GM12878 (cell line): ENCODE data around the gene GTSF1L. TPM values are rescaled to one million over a fixed set of nuclear protein-coding genes. Genes with fewer than 3 reads are reported as not detected.

Experiments
- ATAC-seq: fragments of 200-7000 bp; cut with Tn5 transposase; 3 replicates; pipeline ENCODE4 v1.9.1; 2020; ENCODE audit warnings: mild to moderate bottlenecking, moderate library complexity
- BruUV-seq: library from RNA; stranded (reverse); fragments of 400-500 nt; replicated peaks from 2 replicates; lab custom pipeline; 2021; lab: Mats Ljungman, UMichigan
- CTCF ChIA-PET: fragments of 300-600 bp; sonication (Branson Sonifier 250); formaldehyde crosslinking; extraction: SDS; loops from one replicate; lab custom pipeline; 2021; ENCODE audit warnings: inconsistent platforms; lab: Yijun Ruan, JAX
- POLR2A ChIA-PET: fragments of 350-600 bp; formaldehyde crosslinking; extraction: SDS; loops from one replicate; lab custom pipeline; 2021; ENCODE audit warnings: inconsistent platforms; lab: Charles Lee
- RAD21 ChIA-PET: fragments of 300-600 bp; sonication (Branson Sonifier 250); formaldehyde crosslinking; loops from one replicate; lab custom pipeline; 2023; ENCODE audit warnings: antibody characterized with exemption; ENCODE audit not compliant: unreplicated experiment; lab: Charles Lee
- SMC1A ChIA-PET: fragments of 300-600 bp; sonication (Branson Sonifier 250); formaldehyde crosslinking; loops from one replicate; lab custom pipeline; 2023; ENCODE audit not compliant: unreplicated experiment, uncharacterized antibody; lab: Charles Lee
- DNase-seq: peaks from one replicate; pipeline ENCODE4 v3.0.0-alpha.2; 2011; ENCODE audit warnings: low read depth, low spot score
- FAIRE-seq: peaks from 3 replicates; lab custom pipeline; 2011; peaks lifted over from hg19 to GRCh38; lab: Jason Lieb, UNC
- H2AFZ ChIP-seq: 2 replicates; pipeline ENCODE4 v1.6.0; 2011; ENCODE audit warnings: low read depth, low read length, control low read depth; ENCODE audit not compliant: control insufficient read depth
- H3K27ac ChIP-seq: 2 replicates; pipeline ENCODE4 v1.5.1; 2011; ENCODE audit warnings: control low read depth; ENCODE audit not compliant: control insufficient read depth, insufficient read depth
- H3K27me3 ChIP-seq, 2 experiments: replicated peaks in 1 of 2; 2 replicates each; pipeline versions ENCODE4 v1.6.0 to v1.6.1; 2011; ENCODE audit warnings: low read length in 1 of 2; ENCODE audit not compliant: control insufficient read depth in 2 of 2, insufficient read depth in 2 of 2
- H3K36me3 ChIP-seq, 2 experiments: 2 replicates each; pipeline ENCODE4 v1.5.1; 2011; ENCODE audit warnings: low read length in 1 of 2; ENCODE audit not compliant: control insufficient read depth in 2 of 2, insufficient read depth in 2 of 2
- H3K4me1 ChIP-seq: 2 replicates; pipeline ENCODE4 v1.6.1; 2011; ENCODE audit warnings: mild to moderate bottlenecking, low read length, moderate library complexity, mixed read lengths; ENCODE audit not compliant: control insufficient read depth, insufficient read depth
- H3K4me2 ChIP-seq: 2 replicates; pipeline ENCODE4 v1.6.0; 2011; ENCODE audit warnings: control low read depth; ENCODE audit not compliant: control insufficient read depth, insufficient read depth
- H3K4me3 ChIP-seq: fragments of 200-600 bp; sonication (generic); 2 replicates; pipeline ENCODE4 v1.5.1; 2016
- H3K79me2 ChIP-seq: 2 replicates; pipeline ENCODE4 v1.6.0; 2011; ENCODE audit warnings: low read length; ENCODE audit not compliant: control insufficient read depth, insufficient read depth
- H3K9ac ChIP-seq: 2 replicates; pipeline ENCODE4 v1.8.0; 2011; ENCODE audit warnings: low read length, control low read depth, mixed read lengths; ENCODE audit not compliant: control insufficient read depth, insufficient read depth
- H3K9me3 ChIP-seq: replicated peaks from 3 replicates; pipeline ENCODE4 v1.5.1; 2011; ENCODE audit warnings: mild to moderate bottlenecking, low read length; ENCODE audit not compliant: control insufficient read depth, insufficient read depth
- H4K20me1 ChIP-seq: 2 replicates; pipeline ENCODE4 v1.6.0; 2011; ENCODE audit not compliant: control insufficient read depth, insufficient read depth
- ESRRA ChIP-seq: IDR thresholded peaks from 2 replicates; pipeline ENCODE4 v1.6.1; 2012; ENCODE audit warnings: mild to moderate bottlenecking, low read length, improper control_type of control experiment
- MEF2A ChIP-seq: IDR thresholded peaks from 2 replicates; pipeline ENCODE4 v1.6.1; 2011; ENCODE audit warnings: low read depth, mild to moderate bottlenecking, low read length, moderate library complexity; ENCODE audit not compliant: insufficient read depth
- NRF1 ChIP-seq: conservative IDR thresholded peaks from 2 replicates; pipeline ENCODE4 v1.6.1; 2011; ENCODE audit warnings: mild to moderate bottlenecking, low read depth, low read length, improper control_type of control experiment
- RCOR1 ChIP-seq: conservative IDR thresholded peaks from 2 replicates; pipeline ENCODE4 v1.6.1; 2012; ENCODE audit warnings: low read depth, low read length, improper control_type of control experiment
- RUNX3 ChIP-seq: IDR thresholded peaks from 2 replicates; pipeline ENCODE4 v1.6.1; 2012; ENCODE audit warnings: low read length, inconsistent platforms
- STAT3 ChIP-seq: IDR thresholded peaks from 2 replicates; pipeline ENCODE4 v1.6.1; 2011; ENCODE audit warnings: low read depth, low read length, improper control_type of control experiment
- SUPT20H ChIP-seq: IDR thresholded peaks from 2 replicates; pipeline ENCODE4 v1.6.1; 2011; ENCODE audit warnings: low read depth, mild to moderate bottlenecking, low read length, moderate library complexity, borderline replicate concordance; ENCODE audit not compliant: control insufficient read depth
- WGBS: methylation state at CpG from one replicate; pipeline ENCODE4 v1.1.6; 2016; ENCODE audit warnings: low lambda C conversion rate; ENCODE audit not compliant: insufficient replicate concordance, insufficient coverage; ENCODE audit errors: missing lambda C conversion rate; 5-methylcytosine and 5-hydroxymethylcytosine counted together
- in situ Hi-C: fragments of 300-500 bp; cut with MboI; formaldehyde crosslinking; loops from 9 replicates; pipeline ENCODE4 v1.14.3; 2018; ENCODE audit warnings: mixed read lengths
- intact Hi-C: fragments of 100-400 bp; cut with micrococcal nuclease; formaldehyde crosslinking; loops from one replicate; pipeline ENCODE4 v1.14.2; 2022; ENCODE audit not compliant: unreplicated experiment
- polyA plus RNA-seq, 11 experiments: library from polyadenylated mRNA; depleted of rRNA in 4 of 11; unstranded in 6 of 11; stranded (reverse) in 5 of 11; fragments of >200 nt; fragmentation: Nextera tagmentation in 4 of 11; fragmentation: Illumina TruSeq in 1 of 11; extraction: Ambion mirVana in 4 of 11; extraction: Trizol in 1 of 11; gene quantifications; 1 replicate in 1 of 11; 2 replicates in 10 of 11; pipeline versions ENCODE4 v1.2.1 to v1.2.3, GENCODE V29; 2011 to 2016; ENCODE audit warnings: inconsistent platforms in 2 of 11, missing spikeins in 2 of 11, low read depth in 1 of 11
- total RNA-seq, 4 experiments: library from RNA; depleted of rRNA in 3 of 4; stranded (reverse); fragments of >200 nt in 3 of 4; fragmentation: Illumina TruSeq in 1 of 4; extraction: Trizol in 1 of 4; gene quantifications; 2 replicates each; pipeline versions ENCODE4 v1.2.1 to v1.2.3, GENCODE V29; 2013 to 2021
- TF ChIP-seq, protein P1 (sequence below): IDR thresholded peaks from 2 replicates; pipeline ENCODE4 v1.6.1; 2011; ENCODE audit warnings: mild to moderate bottlenecking, low read depth, low read length, moderate library complexity; ENCODE audit not compliant: insufficient replicate concordance
- TF ChIP-seq, protein P2 (sequence below): IDR thresholded peaks from 2 replicates; pipeline ENCODE4 v1.6.1; 2012; ENCODE audit warnings: low read length, inconsistent platforms
- TF ChIP-seq, protein P3 (sequence below): fragments of 450-650 bp; IDR thresholded peaks from 2 replicates; pipeline ENCODE4 v1.6.1; 2014; ENCODE audit warnings: mild to moderate bottlenecking

The GTSF1L gene
- total and polyA plus RNA-seq, 10 of the 15 experiments (the other 5 are each of a cell fraction or from before 2014, with no cell fraction given) = 0.56 to 2.4 (median 1.3) TPM

DNA sequence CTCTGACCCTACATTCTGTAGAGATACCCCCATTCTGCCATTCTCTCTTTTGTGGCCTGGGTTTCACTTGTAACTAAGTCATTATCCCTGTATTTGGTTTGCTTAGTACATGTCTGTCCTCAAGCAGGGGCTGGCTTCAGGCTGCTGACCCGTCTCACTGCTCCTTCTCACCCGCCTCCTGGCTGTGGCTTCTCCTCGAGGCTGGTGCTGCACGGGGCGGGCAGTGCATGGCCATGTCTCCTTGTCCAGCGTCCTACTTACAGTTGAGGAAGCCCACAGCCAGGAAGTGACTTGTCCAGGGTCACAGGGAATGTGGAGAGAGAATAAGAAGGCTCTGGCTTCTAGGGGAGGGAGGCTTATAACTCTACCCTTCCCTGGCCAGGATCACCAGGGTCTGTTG is 11.3 kb downstream of the GTSF1L start:
- Histone ChIP-seq H4K20me1 (no peaks in the 10 kb centered on the region), H3K27ac (no peak overlapping the region), H3K36me3 (peaks cover 9 to 35% of the 10 kb centered on the region in 2 experiments; a peak in 3 of 4 replicates), H3K9me3 (no peaks in the 10 kb centered on the region; the same call in 1 of the 3 replicates), H3K9ac (no peak overlapping the region), H3K79me2 (peaks cover 3% of the 10 kb centered on the region), H3K4me2 (no peak overlapping the region), H2AFZ (no peak overlapping the region), H3K27me3 (no peaks in the 10 kb centered on the region), H3K4me1 (peaks cover 14% of the 10 kb centered on the region), H3K4me3 (no peak overlapping the region)
- DNase-seq = no peak
- ChIA-PET CTCF (interaction anchor here (1.2 kb wide), 1 partner anchor 365 kb away, joined by 3 read pairs; no protein-coding TSS in a partner anchor), RAD21 (no interaction called here), SMC1A (interaction anchor here (0.8 to 1.0 kb wide), 2 partner anchors 10 to 13 kb away, joined by 3 read pairs; no protein-coding TSS in a partner anchor), POLR2A (interaction anchor here (0.5 kb wide), 1 partner anchor 17 kb away, joined by 6 read pairs; no protein-coding TSS in a partner anchor)
- in situ Hi-C loops = no loop called here
- BruUV-seq = no TSS peak
- 96% methylated on average over 6 of the region's 6 CpGs for WGBS
- ATAC-seq = no peak
- TF ChIP-seq RCOR1 (no peak), NRF1 (no peak), SUPT20H (no peak), ESRRA (no peak), STAT3 (no peak), RUNX3 (no peak), MEF2A (no peak)
- TF ChIP-seq, protein P1, sequence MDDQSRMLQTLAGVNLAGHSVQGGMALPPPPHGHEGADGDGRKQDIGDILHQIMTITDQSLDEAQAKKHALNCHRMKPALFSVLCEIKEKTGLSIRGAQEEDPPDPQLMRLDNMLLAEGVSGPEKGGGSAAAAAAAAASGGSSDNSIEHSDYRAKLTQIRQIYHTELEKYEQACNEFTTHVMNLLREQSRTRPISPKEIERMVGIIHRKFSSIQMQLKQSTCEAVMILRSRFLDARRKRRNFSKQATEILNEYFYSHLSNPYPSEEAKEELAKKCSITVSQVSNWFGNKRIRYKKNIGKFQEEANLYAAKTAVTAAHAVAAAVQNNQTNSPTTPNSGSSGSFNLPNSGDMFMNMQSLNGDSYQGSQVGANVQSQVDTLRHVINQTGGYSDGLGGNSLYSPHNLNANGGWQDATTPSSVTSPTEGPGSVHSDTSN = no peak
- TF ChIP-seq, protein P2, sequence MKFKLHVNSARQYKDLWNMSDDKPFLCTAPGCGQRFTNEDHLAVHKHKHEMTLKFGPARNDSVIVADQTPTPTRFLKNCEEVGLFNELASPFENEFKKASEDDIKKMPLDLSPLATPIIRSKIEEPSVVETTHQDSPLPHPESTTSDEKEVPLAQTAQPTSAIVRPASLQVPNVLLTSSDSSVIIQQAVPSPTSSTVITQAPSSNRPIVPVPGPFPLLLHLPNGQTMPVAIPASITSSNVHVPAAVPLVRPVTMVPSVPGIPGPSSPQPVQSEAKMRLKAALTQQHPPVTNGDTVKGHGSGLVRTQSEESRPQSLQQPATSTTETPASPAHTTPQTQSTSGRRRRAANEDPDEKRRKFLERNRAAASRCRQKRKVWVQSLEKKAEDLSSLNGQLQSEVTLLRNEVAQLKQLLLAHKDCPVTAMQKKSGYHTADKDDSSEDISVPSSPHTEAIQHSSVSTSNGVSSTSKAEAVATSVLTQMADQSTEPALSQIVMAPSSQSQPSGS = no peak
- TF ChIP-seq, protein P3, sequence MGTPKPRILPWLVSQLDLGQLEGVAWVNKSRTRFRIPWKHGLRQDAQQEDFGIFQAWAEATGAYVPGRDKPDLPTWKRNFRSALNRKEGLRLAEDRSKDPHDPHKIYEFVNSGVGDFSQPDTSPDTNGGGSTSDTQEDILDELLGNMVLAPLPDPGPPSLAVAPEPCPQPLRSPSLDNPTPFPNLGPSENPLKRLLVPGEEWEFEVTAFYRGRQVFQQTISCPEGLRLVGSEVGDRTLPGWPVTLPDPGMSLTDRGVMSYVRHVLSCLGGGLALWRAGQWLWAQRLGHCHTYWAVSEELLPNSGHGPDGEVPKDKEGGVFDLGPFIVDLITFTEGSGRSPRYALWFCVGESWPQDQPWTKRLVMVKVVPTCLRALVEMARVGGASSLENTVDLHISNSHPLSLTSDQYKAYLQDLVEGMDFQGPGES = no peak
- intact Hi-C loops = no loop called here
- no peak for FAIRE-seq
